ENCODE results near the gene PPIH.

DNA sequence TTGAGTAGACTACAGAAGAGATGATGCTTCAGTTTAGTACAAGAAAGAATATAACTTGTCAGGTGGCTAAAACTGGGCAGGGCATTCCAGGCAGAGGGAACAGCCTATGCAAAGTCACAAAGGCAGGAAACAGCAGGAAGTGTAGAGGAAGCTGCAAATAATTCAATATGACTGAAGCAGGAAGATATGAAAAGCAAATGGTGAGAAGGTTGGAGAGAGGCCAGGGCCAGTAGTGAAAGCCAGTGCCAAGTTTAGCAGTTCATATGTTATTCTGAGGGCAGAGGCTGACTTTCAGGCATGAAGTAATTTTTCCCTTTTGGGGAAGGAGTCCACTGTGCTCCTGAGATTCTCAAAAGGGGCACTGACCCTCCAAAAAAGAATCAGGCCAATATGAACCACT, 16.0 kb downstream of the PPIH start:
- TF ChIP-seq, protein P1, sequence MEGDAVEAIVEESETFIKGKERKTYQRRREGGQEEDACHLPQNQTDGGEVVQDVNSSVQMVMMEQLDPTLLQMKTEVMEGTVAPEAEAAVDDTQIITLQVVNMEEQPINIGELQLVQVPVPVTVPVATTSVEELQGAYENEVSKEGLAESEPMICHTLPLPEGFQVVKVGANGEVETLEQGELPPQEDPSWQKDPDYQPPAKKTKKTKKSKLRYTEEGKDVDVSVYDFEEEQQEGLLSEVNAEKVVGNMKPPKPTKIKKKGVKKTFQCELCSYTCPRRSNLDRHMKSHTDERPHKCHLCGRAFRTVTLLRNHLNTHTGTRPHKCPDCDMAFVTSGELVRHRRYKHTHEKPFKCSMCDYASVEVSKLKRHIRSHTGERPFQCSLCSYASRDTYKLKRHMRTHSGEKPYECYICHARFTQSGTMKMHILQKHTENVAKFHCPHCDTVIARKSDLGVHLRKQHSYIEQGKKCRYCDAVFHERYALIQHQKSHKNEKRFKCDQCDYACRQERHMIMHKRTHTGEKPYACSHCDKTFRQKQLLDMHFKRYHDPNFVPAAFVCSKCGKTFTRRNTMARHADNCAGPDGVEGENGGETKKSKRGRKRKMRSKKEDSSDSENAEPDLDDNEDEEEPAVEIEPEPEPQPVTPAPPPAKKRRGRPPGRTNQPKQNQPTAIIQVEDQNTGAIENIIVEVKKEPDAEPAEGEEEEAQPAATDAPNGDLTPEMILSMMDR (IDR thresholded peaks at IDR 0.05): no peak
- TF ChIP-seq POLR2A (IDR thresholded peaks at IDR 0.05; ENCODE audit: low read depth): no peak
